HepG2 (cell line): ENCODE data around the gene SLC1A5. TPM values are rescaled to one million over a fixed set of nuclear protein-coding genes. Genes with fewer than 3 reads are reported as not detected.
"Not testable (repeated sequence)": the region's sequence is repeated elsewhere in the genome, so short reads cannot be mapped to it uniquely, and the experiment has no call there.

Experiments used
- ATAC-seq: fragments of 200-7000 bp; cut with Tn5 transposase; 3 replicates; pipeline ENCODE4 v1.9.1; 2020; ENCODE audit warnings: mild to moderate bottlenecking, moderate library complexity
- BruUV-seq: library from RNA; stranded (reverse); fragments of 400-500 nt; replicated peaks from 2 replicates; lab custom pipeline; 2021; lab: Mats Ljungman, UMichigan
- CTCF ChIA-PET: fragments of 300-600 bp; formaldehyde crosslinking; extraction: SDS; loops from one replicate; lab custom pipeline; 2021; ENCODE audit warnings: low total read pairs, inconsistent platforms, low intra/inter-chr PET ratio; lab: Yijun Ruan, JAX
- POLR2A ChIA-PET: fragments of 350-600 bp; sonication (Branson Sonifier 250); formaldehyde crosslinking; loops from one replicate; lab custom pipeline; 2020; ENCODE audit warnings: antibody characterized with exemption, inconsistent platforms; lab: Yijun Ruan, JAX
- DNase-seq: peaks from one replicate; pipeline ENCODE4 v3.0.0-alpha.2; 2015; ENCODE audit warnings: low spot score
- FAIRE-seq: peaks from 3 replicates; lab custom pipeline; 2011; peaks lifted over from hg19 to GRCh38; lab: Jason Lieb, UNC
- H2AFZ ChIP-seq: one replicate; pipeline ENCODE4 v1.6.1; 2011; ENCODE audit warnings: low read length, inconsistent platforms
- H3K27ac ChIP-seq: fragments of 300-600 bp; 3 replicates; pipeline ENCODE4 v1.8.0; 2011; ENCODE audit warnings: mixed run types, mild to moderate bottlenecking, mixed read lengths, low read length, inconsistent platforms; ENCODE audit not compliant: insufficient read depth; ENCODE audit errors: extremely low read length
- H3K27me3 ChIP-seq, 2 experiments: fragments of 200-600 bp in 1 of 2; 2 replicates in 1 of 2; 3 replicates in 1 of 2; pipeline versions ENCODE4 v1.6.0 to v1.8.0; 2011; ENCODE audit warnings: low read length in 2 of 2, mild to moderate bottlenecking in 2 of 2, moderate library complexity in 2 of 2, inconsistent platforms in 1 of 2; ENCODE audit not compliant: insufficient read depth in 2 of 2, control insufficient read depth in 1 of 2
- H3K36me3 ChIP-seq, 2 experiments: fragments of 200-600 bp in 1 of 2; replicated peaks in 1 of 2; 2 replicates in 1 of 2; 3 replicates in 1 of 2; pipeline versions ENCODE4 v1.5.1 to v1.8.0; 2011; ENCODE audit warnings: low read length in 2 of 2, inconsistent platforms in 1 of 2; ENCODE audit not compliant: insufficient read depth in 2 of 2, control insufficient read depth in 1 of 2
- H3K4me1 ChIP-seq: 2 replicates; pipeline ENCODE4 v1.5.1; 2012; ENCODE audit warnings: low read length, inconsistent platforms; ENCODE audit not compliant: insufficient read depth
- H3K4me2 ChIP-seq: 2 replicates; pipeline ENCODE4 v1.6.0; 2011; ENCODE audit warnings: low read depth, low read length, inconsistent platforms
- H3K4me3 ChIP-seq, 3 experiments: fragments of 200-600 bp in 1 of 3; sonication (generic), shearing (Covaris generic) in 1 of 3; replicated peaks in 1 of 3; 2 replicates each; pipeline ENCODE4 v1.5.1; 2011 to 2016; ENCODE audit warnings: low read length in 3 of 3, inconsistent platforms in 2 of 3, low read depth in 2 of 3, mild to moderate bottlenecking in 2 of 3, control low read depth in 1 of 3, mixed read lengths in 1 of 3; ENCODE audit not compliant: insufficient read depth in 1 of 3
- H3K79me2 ChIP-seq: one replicate; pipeline ENCODE4 v1.6.1; 2011; ENCODE audit warnings: low read length, inconsistent platforms; ENCODE audit not compliant: insufficient read depth
- H3K9ac ChIP-seq: 2 replicates; pipeline ENCODE4 v1.6.0; 2011; ENCODE audit warnings: mild to moderate bottlenecking, low read depth, low read length, inconsistent platforms; ENCODE audit not compliant: insufficient read depth
- H3K9me3 ChIP-seq: 2 replicates; pipeline ENCODE4 v1.5.1; 2012; ENCODE audit warnings: mild to moderate bottlenecking, low read length
- H4K20me1 ChIP-seq: 2 replicates; pipeline ENCODE4 v1.6.0; 2011; ENCODE audit warnings: inconsistent platforms, mild to moderate bottlenecking, low read length, moderate library complexity; ENCODE audit not compliant: insufficient read depth
- FOSL2 ChIP-seq: sonication (generic); formaldehyde crosslinking; IDR thresholded peaks from 2 replicates; pipeline ENCODE4 v1.4.0; 2020; ENCODE audit warnings: missing genetic modification reagents
- NR2F6 ChIP-seq, 2 experiments: IDR thresholded peaks; 2 replicates each; pipeline ENCODE4 v1.6.1; 2016; ENCODE audit warnings: antibody characterized with exemption in 1 of 2, mild to moderate bottlenecking in 1 of 2
- RXRA ChIP-seq: sonication (generic); formaldehyde crosslinking; IDR thresholded peaks from 2 replicates; pipeline ENCODE4 v1.5.1; 2020; ENCODE audit warnings: missing genetic modification reagents
- ZBTB7B ChIP-seq: sonication (generic); formaldehyde crosslinking; IDR thresholded peaks from 2 replicates; pipeline ENCODE4 v1.4.0; 2020; ENCODE audit warnings: missing genetic modification reagents
- ZNF460 ChIP-seq: sonication (generic); formaldehyde crosslinking; IDR thresholded peaks from 2 replicates; pipeline ENCODE4 v1.5.1; 2020; ENCODE audit warnings: missing genetic modification reagents, mild to moderate bottlenecking, borderline replicate concordance
- WGBS: methylation state at CpG from one replicate; pipeline ENCODE4 v1.1.6; 2017; ENCODE audit warnings: low lambda C conversion rate; 5-methylcytosine and 5-hydroxymethylcytosine counted together
- in situ Hi-C: cut with HindIII; loops from 2 replicates; pipeline ENCODE4 v1.10.0; 2017; ENCODE audit warnings: low pct_unique_long_range_greater_than_20kb; ENCODE audit not compliant: extremely low pct_ligation_motif_present
- intact Hi-C: fragments of 100-400 bp; cut with micrococcal nuclease; formaldehyde crosslinking; loops from one replicate; pipeline ENCODE4 v1.10.0; 2022; ENCODE audit not compliant: unreplicated experiment
- polyA plus RNA-seq, 8 experiments: library from polyadenylated mRNA; depleted of rRNA in 3 of 8; stranded (reverse) in 7 of 8; unstranded in 1 of 8; fragments of >200 nt; fragmentation: Illumina TruSeq in 4 of 8; extraction: Trizol in 4 of 8; gene quantifications; 2 replicates each; pipeline versions ENCODE4 v1.2.1 to v1.2.3, GENCODE V29; 2011 to 2016; ENCODE audit warnings: low read depth in 4 of 8, missing spikeins in 1 of 8, mixed read lengths in 1 of 8; ENCODE audit not compliant: insufficient read depth in 1 of 8
- total RNA-seq, 5 experiments: library from RNA; depleted of rRNA; stranded (reverse); fragments of >200 nt; fragmentation: Illumina TruSeq; extraction: Trizol; gene quantifications; 2 replicates each; pipeline ENCODE4 v1.2.3, GENCODE V29; 2016; ENCODE audit warnings: low read depth in 1 of 5
- TF ChIP-seq, protein P1 (sequence below), 2 experiments: sonication (generic) in 1 of 2; formaldehyde crosslinking in 1 of 2; IDR thresholded peaks; 2 replicates each; pipeline versions ENCODE4 v1.4.0 to v1.6.1; 2018 to 2020; ENCODE audit warnings: missing genetic modification reagents in 2 of 2, borderline replicate concordance in 1 of 2, low read depth in 1 of 2, mild to moderate bottlenecking in 1 of 2, missing biosample characterization in 1 of 2

Gene SLC1A5
- total and polyA plus RNA-seq, 2 of the 13 experiments (the other 11 are each of a cell fraction or from before 2014, with no cell fraction given): 120 to 159 TPM

DNA sequence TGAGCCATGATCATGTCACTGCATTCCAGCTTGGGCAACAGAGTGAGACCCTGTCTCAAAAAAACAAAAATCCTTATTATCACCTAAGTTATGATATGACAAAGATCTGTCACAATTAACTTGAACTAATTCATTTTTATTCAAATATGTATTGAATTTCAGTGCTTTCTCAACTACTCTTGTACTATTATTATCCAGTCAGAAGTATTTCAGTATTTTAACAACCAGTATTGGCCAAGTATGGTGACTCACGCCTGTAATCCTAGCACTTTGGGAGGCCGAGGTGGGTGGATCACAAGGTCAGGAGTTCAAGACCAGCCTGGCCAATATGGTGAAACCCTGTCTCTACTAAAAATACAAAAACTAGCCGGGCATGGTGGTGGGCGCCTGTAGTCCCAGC, 27.5 kb downstream of the SLC1A5 start:
- CTCF ChIA-PET; H3K36me3 ChIP-seq; H3K27ac ChIP-seq; H3K9ac ChIP-seq; H2AFZ ChIP-seq; H3K4me3 ChIP-seq; in situ Hi-C loops; H3K27me3 ChIP-seq; POLR2A ChIA-PET; H4K20me1 ChIP-seq; H3K9me3 ChIP-seq; intact Hi-C loops; H3K79me2 ChIP-seq; BruUV-seq; DNase-seq; FAIRE-seq; ATAC-seq; H3K4me2 ChIP-seq; TF ChIP-seq NR2F6 (IDR thresholded peaks at IDR 0.05): not testable (repeated sequence)
- H3K4me1 ChIP-seq: peaks cover 56% of the 10 kb centered on the region
- 29% methylated on average over 4 of the region's 4 CpGs for WGBS
- TF ChIP-seq ZNF460 (CRISPR knock-in tag) (peak; percentile 5; the same call in 1 of the 2 replicates), RXRA (CRISPR knock-in tag) (peak; percentile 26; the same call in 1 of the 2 replicates), ZBTB7B (0 out of 2 replicates have a peak, but pooled peaks have one; percentile 12), NR2F6 (CRISPR knock-in tag; IDR thresholded peaks at IDR 0.05) (peak; percentile 54; the same call in 1 of the 2 replicates), FOSL2 (CRISPR knock-in tag) (0 out of 2 replicates have a peak, but pooled peaks have one; percentile 23)
- TF ChIP-seq, protein P1, sequence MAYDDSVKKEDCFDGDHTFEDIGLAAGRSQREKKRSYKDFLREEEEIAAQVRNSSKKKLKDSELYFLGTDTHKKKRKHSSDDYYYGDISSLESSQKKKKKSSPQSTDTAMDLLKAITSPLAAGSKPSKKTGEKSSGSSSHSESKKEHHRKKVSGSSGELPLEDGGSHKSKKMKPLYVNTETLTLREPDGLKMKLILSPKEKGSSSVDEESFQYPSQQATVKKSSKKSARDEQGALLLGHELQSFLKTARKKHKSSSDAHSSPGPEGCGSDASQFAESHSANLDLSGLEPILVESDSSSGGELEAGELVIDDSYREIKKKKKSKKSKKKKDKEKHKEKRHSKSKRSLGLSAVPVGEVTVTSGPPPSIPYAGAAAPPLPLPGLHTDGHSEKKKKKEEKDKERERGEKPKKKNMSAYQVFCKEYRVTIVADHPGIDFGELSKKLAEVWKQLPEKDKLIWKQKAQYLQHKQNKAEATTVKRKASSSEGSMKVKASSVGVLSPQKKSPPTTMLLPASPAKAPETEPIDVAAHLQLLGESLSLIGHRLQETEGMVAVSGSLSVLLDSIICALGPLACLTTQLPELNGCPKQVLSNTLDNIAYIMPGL (CRISPR knock-in tag; IDR thresholded peaks at IDR 0.05; ENCODE audit: borderline replicate concordance in 1 of 2, low read depth in 1 of 2): 0 out of 4 replicates have a peak, but pooled peaks of 1 of the 2 experiments have one; percentile 7
